DOHH2 (cell line): ENCODE results near the gene FECH.

Source experiments
- EZH2phosphoT487 ChIP-seq: fragments of 200-600 bp; sonication (generic); IDR thresholded peaks from 2 replicates; pipeline ENCODE4 v1.6.1; 2017; ENCODE audit warnings: borderline replicate concordance, mild to moderate bottlenecking, antibody characterized with exemption, low read length, moderate library complexity, mixed read lengths
- TF ChIP-seq, protein P1 (sequence below): fragments of 200-600 bp; sonication (generic); IDR thresholded peaks from one replicate; pipeline ENCODE4 v1.5.1; 2014; ENCODE audit warnings: antibody characterized with exemption, mild to moderate bottlenecking, low read depth, low read length; ENCODE audit not compliant: poor library complexity, severe bottlenecking

- TF ChIP-seq, protein P1, sequence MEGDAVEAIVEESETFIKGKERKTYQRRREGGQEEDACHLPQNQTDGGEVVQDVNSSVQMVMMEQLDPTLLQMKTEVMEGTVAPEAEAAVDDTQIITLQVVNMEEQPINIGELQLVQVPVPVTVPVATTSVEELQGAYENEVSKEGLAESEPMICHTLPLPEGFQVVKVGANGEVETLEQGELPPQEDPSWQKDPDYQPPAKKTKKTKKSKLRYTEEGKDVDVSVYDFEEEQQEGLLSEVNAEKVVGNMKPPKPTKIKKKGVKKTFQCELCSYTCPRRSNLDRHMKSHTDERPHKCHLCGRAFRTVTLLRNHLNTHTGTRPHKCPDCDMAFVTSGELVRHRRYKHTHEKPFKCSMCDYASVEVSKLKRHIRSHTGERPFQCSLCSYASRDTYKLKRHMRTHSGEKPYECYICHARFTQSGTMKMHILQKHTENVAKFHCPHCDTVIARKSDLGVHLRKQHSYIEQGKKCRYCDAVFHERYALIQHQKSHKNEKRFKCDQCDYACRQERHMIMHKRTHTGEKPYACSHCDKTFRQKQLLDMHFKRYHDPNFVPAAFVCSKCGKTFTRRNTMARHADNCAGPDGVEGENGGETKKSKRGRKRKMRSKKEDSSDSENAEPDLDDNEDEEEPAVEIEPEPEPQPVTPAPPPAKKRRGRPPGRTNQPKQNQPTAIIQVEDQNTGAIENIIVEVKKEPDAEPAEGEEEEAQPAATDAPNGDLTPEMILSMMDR: no peak
- no peak for TF ChIP-seq EZH2phosphoT487
These were observed 87.7 kb downstream of the FECH start for GRCh38 chr18:57498682-57499256.
